Thoracic aorta (tissue), 2 donors: ENCODE results near the gene MOB3B. TPM values are rescaled to one million over a fixed set of nuclear protein-coding genes. Genes with fewer than 3 reads are reported as not detected.

Experiments used
- ATAC-seq: fragments of 150-250 bp; one replicate; pipeline ENCODE4 v1.8.0; 2017; ENCODE audit warnings: low read depth; ENCODE audit not compliant: insufficient number of reproducible peaks, low FRiP score
- DNase-seq: peaks from one replicate; pipeline ENCODE4 v3.0.0-alpha.2; 2020; ENCODE audit warnings: low spot score
- H3K27ac ChIP-seq, 2 donors: fragments of 200-600 bp; sonication (generic); 1 replicate in 1 of 2; 2 replicates in 1 of 2; pipeline ENCODE4 v1.5.1; 2016; ENCODE audit warnings: mild to moderate bottlenecking in 2 of 2, moderate library complexity in 2 of 2
- H3K27me3 ChIP-seq: fragments of 200-600 bp; sonication (generic); replicated peaks from 2 replicates; pipeline ENCODE4 v1.6.0; 2016; ENCODE audit warnings: mild to moderate bottlenecking; ENCODE audit not compliant: insufficient read depth
- H3K36me3 ChIP-seq: fragments of 200-600 bp; sonication (generic); one replicate; pipeline ENCODE4 v1.5.1; 2016
- H3K4me1 ChIP-seq, 2 donors: fragments of 200-600 bp; sonication (generic); 1 replicate in 1 of 2; 2 replicates in 1 of 2; pipeline versions ENCODE4 v1.5.1 to v1.6.0; 2016; ENCODE audit warnings: low read depth in 2 of 2, mild to moderate bottlenecking in 1 of 2; ENCODE audit not compliant: control insufficient read depth in 1 of 2
- H3K4me3 ChIP-seq: fragments of 200-600 bp; sonication (generic); 2 replicates; pipeline ENCODE4 v1.5.1; 2016; ENCODE audit warnings: mild to moderate bottlenecking
- H3K9me3 ChIP-seq: fragments of 200-600 bp; sonication (generic); 2 replicates; pipeline ENCODE4 v1.5.1; 2016
- total RNA-seq, 2 donors: library from RNA; depleted of rRNA; stranded (reverse); fragments of >200 nt; gene quantifications; one replicate each; pipeline versions ENCODE4 v1.1.0 to v1.2.3, GENCODE V29; 2016
- TF ChIP-seq, protein P1 (sequence below): fragments of 200-600 bp; sonication (generic); IDR thresholded peaks from one replicate; pipeline ENCODE4 v1.5.1; 2019; ENCODE audit warnings: antibody characterized with exemption

The MOB3B gene
- total RNA-seq, 2 donors from 2014 or later: 6.6 to 11.1 TPM

DNA sequence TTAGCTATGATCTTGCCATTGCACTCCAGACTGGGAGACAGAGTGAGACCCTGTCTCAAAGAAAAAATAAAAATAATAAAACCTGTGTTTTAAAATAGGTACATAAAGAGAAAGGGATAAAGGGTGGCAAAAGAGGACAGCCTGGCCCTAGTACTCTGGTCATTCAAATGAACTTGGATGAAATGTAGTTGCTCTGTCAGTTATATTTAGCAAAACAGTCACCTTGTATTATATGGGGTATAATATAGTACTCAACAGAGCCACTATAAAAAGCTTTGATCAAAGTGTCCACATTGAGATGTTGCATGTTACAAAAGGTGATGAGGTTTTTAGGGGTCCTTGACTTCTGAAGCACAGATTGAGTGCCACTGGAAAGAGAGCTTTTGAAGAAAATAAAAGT lies 171.6 kb downstream of the MOB3B start:
- Histone ChIP-seq H3K9me3 (no peaks in the 10 kb centered on the region), H3K36me3 (no peaks in the 10 kb centered on the region), H3K4me1 (peaks cover 9 to 21% of the 10 kb centered on the region in 2 donors), H3K4me3 (no peak overlapping the region), H3K27ac (no peak overlapping the region), H3K27me3 (no peaks in the 10 kb centered on the region)
- TF ChIP-seq, protein P1, sequence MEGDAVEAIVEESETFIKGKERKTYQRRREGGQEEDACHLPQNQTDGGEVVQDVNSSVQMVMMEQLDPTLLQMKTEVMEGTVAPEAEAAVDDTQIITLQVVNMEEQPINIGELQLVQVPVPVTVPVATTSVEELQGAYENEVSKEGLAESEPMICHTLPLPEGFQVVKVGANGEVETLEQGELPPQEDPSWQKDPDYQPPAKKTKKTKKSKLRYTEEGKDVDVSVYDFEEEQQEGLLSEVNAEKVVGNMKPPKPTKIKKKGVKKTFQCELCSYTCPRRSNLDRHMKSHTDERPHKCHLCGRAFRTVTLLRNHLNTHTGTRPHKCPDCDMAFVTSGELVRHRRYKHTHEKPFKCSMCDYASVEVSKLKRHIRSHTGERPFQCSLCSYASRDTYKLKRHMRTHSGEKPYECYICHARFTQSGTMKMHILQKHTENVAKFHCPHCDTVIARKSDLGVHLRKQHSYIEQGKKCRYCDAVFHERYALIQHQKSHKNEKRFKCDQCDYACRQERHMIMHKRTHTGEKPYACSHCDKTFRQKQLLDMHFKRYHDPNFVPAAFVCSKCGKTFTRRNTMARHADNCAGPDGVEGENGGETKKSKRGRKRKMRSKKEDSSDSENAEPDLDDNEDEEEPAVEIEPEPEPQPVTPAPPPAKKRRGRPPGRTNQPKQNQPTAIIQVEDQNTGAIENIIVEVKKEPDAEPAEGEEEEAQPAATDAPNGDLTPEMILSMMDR: no peak
- no peak for DNase-seq
- no peak for ATAC-seq

DNA sequence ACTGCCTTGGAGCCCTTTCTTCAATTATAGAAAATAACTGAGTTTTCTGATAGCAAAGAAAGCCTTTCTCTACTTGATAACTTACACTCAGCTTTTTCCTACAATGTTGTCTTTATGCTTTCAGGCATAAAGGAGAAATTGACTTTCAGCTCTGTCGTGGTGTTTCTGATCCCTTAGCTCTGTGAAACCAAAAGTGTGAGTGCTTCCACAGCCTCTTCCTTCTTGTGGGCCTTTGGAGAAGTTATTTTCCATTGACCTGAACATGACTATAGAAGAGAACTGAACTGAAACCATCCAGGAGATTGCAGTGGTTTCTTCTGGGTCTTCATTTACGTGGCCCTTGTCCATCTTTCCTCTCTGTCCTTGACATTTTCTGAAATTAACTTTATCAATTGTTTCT lies 173.2 kb downstream of the MOB3B start:
- no peak overlapping the region for H3K4me3 ChIP-seq
- H3K27ac ChIP-seq: no peak overlapping the region
- no peak for DNase-seq
- H3K36me3 ChIP-seq: no peaks in the 10 kb centered on the region
- ATAC-seq: no peak
- TF ChIP-seq, protein P1: no peak
- H3K27me3 ChIP-seq: no peaks in the 10 kb centered on the region
- H3K4me1 ChIP-seq: peaks cover 9 to 18% of the 10 kb centered on the region in 2 donors
- no peaks in the 10 kb centered on the region for H3K9me3 ChIP-seq

GRCh38 chr9:27355166-27355565 lies 174.4 kb downstream of the MOB3B start:
- Histone ChIP-seq H3K27ac (no peak overlapping the region), H3K4me1 (peaks cover 9 to 30% of the 10 kb centered on the region in 2 donors), H3K4me3 (no peak overlapping the region), H3K36me3 (no peaks in the 10 kb centered on the region), H3K9me3 (no peaks in the 10 kb centered on the region), H3K27me3 (no peaks in the 10 kb centered on the region)
- ATAC-seq: no peak
- no peak for DNase-seq
- TF ChIP-seq, protein P1: no peak

- no peaks in the 10 kb centered on the region for H3K27me3 ChIP-seq
- no peaks in the 10 kb centered on the region for H3K9me3 ChIP-seq
- ATAC-seq: no peak
- H3K4me3 ChIP-seq: no peak overlapping the region
- H3K27ac ChIP-seq: peak overlapping the region; percentile 14 to 26
- TF ChIP-seq, protein P1: peak; percentile 19
- H3K36me3 ChIP-seq: no peaks in the 10 kb centered on the region
- H3K4me1 ChIP-seq: peaks cover 9 to 46% of the 10 kb centered on the region in 2 donors
- DNase-seq: no peak
Observed at GRCh38 chr9:27353474-27354229, 176.0 kb downstream of the MOB3B start.

GRCh38 chr9:27353166-27353473 lies 176.5 kb downstream of the MOB3B start:
- peak overlapping the region; percentile 7 to 26 for H3K27ac ChIP-seq

More at GRCh38 chr9:27353166-27353473, 176.5 kb downstream of the MOB3B start:
- ATAC-seq: no peak
- TF ChIP-seq, protein P1: no peak
- H3K9me3 ChIP-seq: no peaks in the 10 kb centered on the region
- no peaks in the 10 kb centered on the region for H3K27me3 ChIP-seq
- no peak for DNase-seq
- H3K36me3 ChIP-seq: no peaks in the 10 kb centered on the region
- no peak overlapping the region for H3K4me3 ChIP-seq
- peaks cover 9 to 49% of the 10 kb centered on the region in 2 donors for H3K4me1 ChIP-seq
